T-cell (primary cell): ENCODE measurements around the gene CST7. TPM values are rescaled to one million over a fixed set of nuclear protein-coding genes. Genes with fewer than 3 reads are reported as not detected.

ENCODE experiments used
- ATAC-seq, 4 experiments: fragments of 200-7000 bp in 3 of 4; fragments of 150-1000 bp in 1 of 4; cut with Tn5 transposase; replicated peaks in 1 of 4; 1 replicate in 3 of 4; 2 replicates in 1 of 4; pipeline ENCODE4 v1.10.0; 2021; ENCODE audit warnings: moderate library complexity in 3 of 4, mild to moderate bottlenecking in 2 of 4, moderate number of reproducible peaks in 1 of 4
- CTCF ChIA-PET, 2 donors: fragments of 300-600 bp; sonication (Branson Sonifier 250); formaldehyde crosslinking; loops; one replicate each; lab custom pipeline; 2022; ENCODE audit warnings: antibody characterized with exemption in 2 of 2; lab: Charles Lee
- POLR2A ChIA-PET, 2 donors: fragments of 300-600 bp; sonication (Branson Sonifier 250); formaldehyde crosslinking; loops; one replicate each; lab custom pipeline; 2022; ENCODE audit warnings: antibody characterized with exemption in 2 of 2; lab: Charles Lee
- DNase-seq, 35 experiments: peaks; one replicate each; pipeline versions ENCODE4 v3.0.0 to v3.0.0-alpha.2; 2013 to 2023
- H3K27ac ChIP-seq: one replicate; pipeline ENCODE4 v1.5.1; 2013; ENCODE audit warnings: low read length
- H3K27me3 ChIP-seq, 2 experiments: replicated peaks in 1 of 2; 1 replicate in 1 of 2; 2 replicates in 1 of 2; pipeline versions ENCODE4 v1.6.1 to v1.7.0; 2013; ENCODE audit warnings: low read length in 1 of 2, mixed read lengths in 1 of 2; ENCODE audit not compliant: control insufficient read depth in 2 of 2, insufficient read depth in 2 of 2; ENCODE audit errors: extremely low read depth in 1 of 2
- H3K36me3 ChIP-seq, 2 donors: 1 replicate in 1 of 2; 2 replicates in 1 of 2; pipeline versions ENCODE4 v1.6.1 to v1.7.0; 2013; ENCODE audit warnings: low read length in 1 of 2; ENCODE audit not compliant: control insufficient read depth in 2 of 2, insufficient read depth in 1 of 2; ENCODE audit errors: extremely low read depth in 1 of 2
- H3K4me1 ChIP-seq, 2 experiments: 1 replicate in 1 of 2; 2 replicates in 1 of 2; pipeline versions ENCODE4 v1.6.1 to v1.7.0; 2013; ENCODE audit warnings: low read length in 2 of 2, mixed read lengths in 1 of 2; ENCODE audit not compliant: insufficient read depth in 2 of 2, control insufficient read depth in 1 of 2; ENCODE audit errors: extremely low read depth in 1 of 2
- H3K4me3 ChIP-seq, 2 donors: 1 replicate in 1 of 2; 2 replicates in 1 of 2; pipeline versions ENCODE4 v1.5.1 to v1.7.0; 2013; ENCODE audit warnings: mild to moderate bottlenecking in 2 of 2, low read length in 1 of 2, moderate library complexity in 1 of 2; ENCODE audit not compliant: control insufficient read depth in 1 of 2; ENCODE audit errors: extremely low read depth in 1 of 2
- H3K9me3 ChIP-seq: 2 replicates; pipeline ENCODE4 v1.7.0; 2013
- H3K27ac Mint-ChIP-seq, 2 donors: one replicate each; pipeline ENCODE4 v1.8.0; 2020 to 2021; ENCODE audit warnings: mild to moderate bottlenecking in 2 of 2, mixed read lengths in 2 of 2
- H3K27me3 Mint-ChIP-seq, 2 donors: one replicate each; pipeline ENCODE4 v1.8.0; 2021 to 2022; ENCODE audit warnings: mixed read lengths in 2 of 2
- H3K36me3 Mint-ChIP-seq: one replicate; pipeline ENCODE4 v1.8.0; 2021; ENCODE audit warnings: mixed read lengths
- H3K4me1 Mint-ChIP-seq, 3 donors: one replicate each; pipeline ENCODE4 v1.8.0; 2020 to 2022; ENCODE audit warnings: mixed read lengths in 3 of 3, mild to moderate bottlenecking in 1 of 3
- H3K4me3 Mint-ChIP-seq, 3 donors: one replicate each; pipeline ENCODE4 v1.8.0; 2020 to 2022; ENCODE audit warnings: mild to moderate bottlenecking in 3 of 3, mixed read lengths in 3 of 3, moderate library complexity in 3 of 3
- H3K9me3 Mint-ChIP-seq, 3 donors: one replicate each; pipeline ENCODE4 v1.8.0; 2020 to 2022; ENCODE audit warnings: mixed read lengths in 3 of 3
- WGBS: methylation state at CpG from one replicate; pipeline ENCODE4 v1.1.5; 2013; ENCODE audit warnings: missing lambda C conversion rate; ENCODE audit not compliant: insufficient coverage; 5-methylcytosine and 5-hydroxymethylcytosine counted together
- total RNA-seq, 35 experiments: library from RNA in 6 of 35; stranded (reverse) in 6 of 35; fragments of 120-200 nt in 1 of 35; gene quantifications; one replicate each; pipeline versions ENCODE4 v1.2.1 to v1.2.4 and lab custom pipeline; 2013 to 2026

The CST7 gene
- total RNA-seq, 5 donors from 2014 or later (not counting 1 experiment from before 2014, with no cell fraction given) = 22.8 to 92.0 (median 46.2) TPM

DNA sequence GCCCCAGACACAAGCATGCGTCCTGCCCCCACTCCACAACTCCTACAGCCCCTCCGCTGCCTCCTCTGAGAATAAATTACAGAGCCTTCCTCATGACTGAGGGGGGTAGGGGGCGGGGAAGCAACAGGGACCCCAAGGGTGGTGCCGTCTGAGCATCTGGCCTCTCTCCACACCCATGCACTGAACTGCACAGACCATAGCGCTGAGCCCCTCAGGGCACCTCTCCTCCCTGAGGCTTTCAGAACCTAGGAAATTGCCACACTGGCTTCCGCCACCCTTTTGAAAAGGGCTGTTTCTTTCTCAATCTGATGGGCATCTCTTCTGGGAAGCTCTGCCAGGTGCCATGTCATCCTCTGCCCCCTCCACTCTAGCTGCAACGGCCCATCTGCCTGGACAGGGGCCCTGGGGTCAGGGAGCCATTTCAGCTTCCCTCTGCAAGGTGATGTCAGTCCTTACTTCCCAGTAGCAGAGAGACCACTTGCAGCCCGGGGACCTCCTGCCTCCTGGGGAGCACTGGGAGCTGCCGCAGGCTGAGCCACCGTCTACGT lies 2.5 kb downstream of the CST7 start:
- ChIA-PET CTCF (no interaction called here), POLR2A (interaction anchor here in 1 of 2 donors (1.0 to 1.2 kb wide), 2 partner anchors 9 kb away, joined by 4 to 5 read pairs; no protein-coding TSS in a partner anchor)
- peaks cover 10% of the 10 kb centered on the region for H3K36me3 Mint-ChIP-seq
- H3K9me3 ChIP-seq = no peaks in the 10 kb centered on the region
- H3K4me3 Mint-ChIP-seq = peak overlapping the region; percentile 69 to 85 (median 80)
- H3K4me3 ChIP-seq = peak overlapping the region in 1 of 2 donors; percentile 87
- H3K27me3 ChIP-seq = no peaks in the 10 kb centered on the region
- H3K9me3 Mint-ChIP-seq = peaks cover 8 to 14% (median 9%) of the 10 kb centered on the region in 3 donors
- H3K36me3 ChIP-seq = peaks cover 0 to 34% of the 10 kb centered on the region in 2 donors
- WGBS = 42% methylated on average over 6 of the region's 11 CpGs
- peaks cover 48 to 81% (median 69%) of the 10 kb centered on the region in 3 donors for H3K4me1 Mint-ChIP-seq
- peaks cover 5 to 77% of the 10 kb centered on the region in 2 experiments for H3K4me1 ChIP-seq
- no peaks in the 10 kb centered on the region for H3K27me3 Mint-ChIP-seq
- peak overlapping the region; percentile 95 for H3K27ac ChIP-seq
- ATAC-seq (no peak), DNase-seq (no peak)
- peak overlapping the region; percentile 81 to 82 for H3K27ac Mint-ChIP-seq

DNA sequence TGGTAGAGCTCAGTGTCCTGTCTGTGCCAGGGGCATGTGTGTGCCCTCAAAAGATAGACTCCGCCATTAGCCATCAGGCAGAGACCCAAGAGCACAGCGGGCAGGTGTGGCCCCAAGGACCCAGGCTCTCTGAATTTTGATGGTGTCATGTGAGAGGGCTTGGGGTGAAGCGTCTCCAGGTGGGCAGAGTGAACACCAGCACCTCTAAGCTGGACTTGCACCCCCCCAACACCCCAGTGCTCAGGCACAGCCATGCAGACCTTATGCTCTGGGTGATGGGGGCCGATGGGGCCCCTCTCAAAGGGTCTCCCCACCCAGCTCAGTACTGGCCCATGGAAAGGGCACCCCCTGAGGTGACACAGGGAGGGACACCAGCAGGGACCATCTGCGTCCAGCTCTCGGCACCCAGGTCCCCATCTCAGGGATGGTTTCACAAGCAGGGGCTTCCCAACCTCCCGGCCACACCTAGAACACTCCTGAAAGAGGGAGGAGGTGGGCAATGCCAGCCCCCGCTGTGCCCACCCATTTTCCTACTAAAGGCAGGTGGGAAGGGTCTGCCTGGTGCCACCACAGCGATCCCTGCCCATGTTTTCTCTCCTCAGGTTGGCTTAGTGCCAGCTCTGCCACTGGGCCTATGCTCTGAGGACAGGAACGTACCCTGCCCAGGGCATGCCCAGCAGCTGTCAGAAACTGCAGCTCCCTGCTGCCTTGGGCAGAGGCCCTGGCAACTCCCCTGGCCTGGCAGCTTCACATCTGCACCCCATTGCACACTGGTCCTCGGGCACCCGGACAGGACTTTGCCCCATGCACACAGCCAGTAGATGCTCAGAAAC lies 3.5 kb downstream of the CST7 start:
- H3K4me3 Mint-ChIP-seq = peak overlapping the region; percentile 69 to 85 (median 80)
- H3K4me3 ChIP-seq = peak overlapping the region in 1 of 2 donors; percentile 87
- peaks cover 0 to 41% of the 10 kb centered on the region in 2 donors for H3K36me3 ChIP-seq
- peaks cover 5 to 86% of the 10 kb centered on the region in 2 experiments for H3K4me1 ChIP-seq
- ChIA-PET CTCF (interaction anchor here in 1 of 2 donors (0.6 kb wide), 1 partner anchor 36 kb away, joined by 3 read pairs; no protein-coding TSS in a partner anchor), POLR2A (interaction anchor here in 1 of 2 donors (1.0 kb wide), 1 partner anchor 8 kb away, joined by 4 read pairs; no protein-coding TSS in a partner anchor)
- H3K27me3 ChIP-seq = no peaks in the 10 kb centered on the region
- no peaks in the 10 kb centered on the region for H3K9me3 ChIP-seq
- H3K27me3 Mint-ChIP-seq = no peaks in the 10 kb centered on the region
- H3K27ac ChIP-seq = peak overlapping the region; percentile 95
- H3K9me3 Mint-ChIP-seq = peaks cover 0 to 5% (median 1%) of the 10 kb centered on the region in 3 donors
- H3K27ac Mint-ChIP-seq = peak overlapping the region; percentile 81 to 82
- 78% methylated on average over 5 of the region's 12 CpGs for WGBS
- peaks cover 48 to 71% (median 63%) of the 10 kb centered on the region in 3 donors for H3K4me1 Mint-ChIP-seq
- no peak for DNase-seq
- ATAC-seq = no peak
- H3K36me3 Mint-ChIP-seq = peaks cover under 1% of the 10 kb centered on the region

DNA sequence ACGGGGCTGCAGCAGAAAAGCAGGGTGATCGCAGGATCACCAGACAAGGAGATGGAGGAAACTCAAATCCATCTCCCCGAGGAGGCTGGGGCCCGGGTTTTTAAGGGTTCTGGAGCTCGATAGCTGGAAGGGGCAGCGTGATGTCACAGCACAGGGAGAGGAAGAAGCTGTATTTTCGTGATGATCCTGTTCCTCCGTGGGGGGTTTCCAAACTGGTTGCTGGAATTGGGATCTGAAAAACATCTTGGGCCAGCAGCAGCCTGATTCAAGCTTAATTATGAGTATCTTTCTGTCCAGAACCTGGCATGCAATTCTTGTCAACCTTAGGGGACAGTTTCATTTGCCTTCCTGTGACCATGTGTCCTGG lies 4.1 kb downstream of the CST7 start:
- H3K9me3 Mint-ChIP-seq = peaks cover 0 to 1% (median 0%) of the 10 kb centered on the region in 3 donors
- ATAC-seq = no peak
- ChIA-PET POLR2A (no interaction called here), CTCF (interaction anchor here in 1 of 2 donors (0.6 kb wide), 1 partner anchor 36 kb away, joined by 3 read pairs; no protein-coding TSS in a partner anchor)
- peaks cover 4% of the 10 kb centered on the region for H3K36me3 Mint-ChIP-seq
- H3K4me1 ChIP-seq = peaks cover 5 to 92% of the 10 kb centered on the region in 2 experiments
- H3K36me3 ChIP-seq = peaks cover 2 to 47% of the 10 kb centered on the region in 2 donors
- 77% methylated on average over 8 of the region's 8 CpGs for WGBS
- DNase-seq = no peak
- no peaks in the 10 kb centered on the region for H3K27me3 ChIP-seq
- peak overlapping the region; percentile 12 to 54 (median 17) for H3K4me3 Mint-ChIP-seq
- H3K9me3 ChIP-seq = no peaks in the 10 kb centered on the region
- peak overlapping the region; percentile 95 for H3K27ac ChIP-seq
- peaks cover 42 to 67% (median 57%) of the 10 kb centered on the region in 3 donors for H3K4me1 Mint-ChIP-seq
- H3K4me3 ChIP-seq = peak overlapping the region in 1 of 2 donors; percentile 87
- H3K27ac Mint-ChIP-seq = peak overlapping the region; percentile 25 to 81
- H3K27me3 Mint-ChIP-seq = no peaks in the 10 kb centered on the region

DNA sequence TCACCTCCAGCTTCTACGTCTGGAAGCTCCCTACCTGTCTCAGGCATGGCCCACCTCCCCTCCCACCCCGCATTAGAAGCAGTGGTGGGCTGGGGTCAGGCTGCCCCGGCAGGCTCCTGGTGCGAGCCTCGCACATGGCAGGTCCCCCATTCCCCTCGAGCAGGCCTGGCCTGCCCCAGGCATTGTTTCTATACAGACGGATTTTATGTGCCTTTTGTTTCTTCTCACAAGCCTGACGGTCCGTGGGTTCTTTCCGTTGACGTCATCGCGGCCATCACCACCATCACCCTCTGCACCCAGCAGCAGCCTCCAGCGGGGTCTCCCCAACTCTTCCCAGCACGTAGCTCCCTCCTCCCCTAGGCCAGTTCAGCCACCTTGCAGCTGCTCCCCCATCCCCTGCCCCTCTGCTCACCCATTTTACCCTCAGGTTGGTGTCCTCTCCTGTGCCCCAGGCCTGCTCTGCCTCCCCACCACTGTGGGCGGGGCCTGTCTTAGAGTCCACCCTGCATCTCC lies 4.6 kb downstream of the CST7 start:
- peaks cover 37 to 62% (median 52%) of the 10 kb centered on the region in 3 donors for H3K4me1 Mint-ChIP-seq
- Histone ChIP-seq H3K4me3 (peak overlapping the region in 1 of 2 donors; percentile 87), H3K4me1 (peaks cover 5 to 95% of the 10 kb centered on the region in 2 experiments), H3K36me3 (peaks cover 5 to 52% of the 10 kb centered on the region in 2 donors), H3K9me3 (no peaks in the 10 kb centered on the region), H3K27ac (peak overlapping the region; percentile 95), H3K27me3 (no peaks in the 10 kb centered on the region)
- peak in 25 of 35 experiments; percentile 19 to 74 (median 46) for DNase-seq
- H3K36me3 Mint-ChIP-seq = peaks cover 4% of the 10 kb centered on the region
- H3K27me3 Mint-ChIP-seq = no peaks in the 10 kb centered on the region
- ChIA-PET POLR2A (interaction anchor here (0.9 to 1.4 kb wide), 2 partner anchors 33 to 103 kb away, joined by 3 to 4 read pairs; no protein-coding TSS in a partner anchor), CTCF (interaction anchor here (0.6 to 0.7 kb wide), 2 partner anchors 13 to 35 kb away, joined by 3 read pairs; no protein-coding TSS in a partner anchor)
- H3K4me3 Mint-ChIP-seq = peak overlapping the region in 2 of 3 donors; percentile 12 to 53
- ATAC-seq = no peak
- H3K9me3 Mint-ChIP-seq = peaks cover 0 to under 1% (median 0%) of the 10 kb centered on the region in 3 donors
- 80% methylated on average over 14 of the region's 16 CpGs for WGBS
- H3K27ac Mint-ChIP-seq = peak overlapping the region; percentile 76 to 81

GRCh38 chr20:24954151-24954550 lies 5.1 kb downstream of the CST7 start:
- H3K4me1 Mint-ChIP-seq = peaks cover 32 to 58% (median 48%) of the 10 kb centered on the region in 3 donors
- Histone ChIP-seq H3K27me3 (no peaks in the 10 kb centered on the region), H3K4me3 (peak overlapping the region in 1 of 2 donors; percentile 0), H3K36me3 (peaks cover 5 to 57% of the 10 kb centered on the region in 2 donors), H3K27ac (peak overlapping the region; percentile 95), H3K9me3 (no peaks in the 10 kb centered on the region), H3K4me1 (peaks cover 2 to 95% of the 10 kb centered on the region in 2 experiments)
- no peaks in the 10 kb centered on the region for H3K9me3 Mint-ChIP-seq
- WGBS = 92% methylated on average over 2 of the region's 8 CpGs
- ATAC-seq (no peak), DNase-seq (no peak)
- peak overlapping the region in 1 of 3 donors; percentile 53 for H3K4me3 Mint-ChIP-seq
- ChIA-PET CTCF (interaction anchor here (0.7 to 1.6 kb wide), 2 partner anchors 12 to 24 kb away, joined by 3 to 9 read pairs; no protein-coding TSS in a partner anchor), POLR2A (interaction anchor here (0.5 to 1.4 kb wide), 7 partner anchors 22 to 1084 kb away, joined by 3 to 7 read pairs (median 4); no protein-coding TSS in a partner anchor)
- H3K27me3 Mint-ChIP-seq = no peaks in the 10 kb centered on the region
- peak overlapping the region; percentile 76 to 81 for H3K27ac Mint-ChIP-seq
- H3K36me3 Mint-ChIP-seq = peaks cover 4% of the 10 kb centered on the region
